GM10266 (cell line): ENCODE results near the gene SERTAD2.

Experiments used
- DNase-seq: peaks from one replicate; pipeline ENCODE4 v3.0.0; 2012; ENCODE audit errors: extremely low spot score
- CTCF ChIP-seq: IDR thresholded peaks from 2 replicates; pipeline ENCODE4 v1.5.1; 2012; ENCODE audit warnings: mild to moderate bottlenecking, low read depth; ENCODE audit not compliant: control insufficient read depth, insufficient read depth; ENCODE audit errors: missing control alignments

SERTAD2 gene

GRCh38 chr2:64639691-64640090 is 14.0 kb downstream of the SERTAD2 start:
- no peak for TF ChIP-seq CTCF
- no peak for DNase-seq

DNA sequence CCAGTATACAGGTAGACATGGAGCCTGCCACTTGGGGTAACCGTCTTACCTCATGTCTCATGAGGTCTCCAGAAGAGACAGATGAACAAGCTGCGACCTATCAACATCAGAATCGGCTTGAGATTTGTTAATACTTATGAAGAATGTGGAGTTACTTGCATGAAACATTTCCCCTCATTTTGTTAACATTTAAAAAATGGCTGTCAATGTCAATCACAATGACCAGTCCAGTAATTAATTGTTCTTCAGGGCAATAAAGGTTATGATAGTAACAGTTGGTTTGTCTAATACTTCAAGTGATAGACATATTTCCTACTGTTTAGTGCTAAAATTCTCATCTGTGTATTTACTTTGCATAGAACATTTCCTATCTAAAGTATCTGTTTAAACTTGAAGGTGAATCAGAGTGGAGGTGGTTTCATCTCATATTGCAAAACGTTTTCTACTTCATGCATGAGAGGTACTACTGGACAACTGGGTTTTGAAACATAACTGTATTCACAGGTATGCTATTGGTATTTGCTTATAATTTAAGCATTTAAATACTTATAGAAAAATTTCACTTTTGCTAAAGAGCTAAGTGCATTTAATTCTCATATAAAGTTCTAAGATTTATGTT is 15.1 kb downstream of the SERTAD2 start:
- no peak for TF ChIP-seq CTCF
- no peak for DNase-seq

GRCh38 chr2:64637931-64638330 is 15.8 kb downstream of the SERTAD2 start:
- TF ChIP-seq CTCF, result no peak
- no peak for DNase-seq

GRCh38 chr2:64637000-64637635 is 16.6 kb downstream of the SERTAD2 start:
- DNase-seq, result peak; percentile 55
- TF ChIP-seq CTCF, result no peak

DNA sequence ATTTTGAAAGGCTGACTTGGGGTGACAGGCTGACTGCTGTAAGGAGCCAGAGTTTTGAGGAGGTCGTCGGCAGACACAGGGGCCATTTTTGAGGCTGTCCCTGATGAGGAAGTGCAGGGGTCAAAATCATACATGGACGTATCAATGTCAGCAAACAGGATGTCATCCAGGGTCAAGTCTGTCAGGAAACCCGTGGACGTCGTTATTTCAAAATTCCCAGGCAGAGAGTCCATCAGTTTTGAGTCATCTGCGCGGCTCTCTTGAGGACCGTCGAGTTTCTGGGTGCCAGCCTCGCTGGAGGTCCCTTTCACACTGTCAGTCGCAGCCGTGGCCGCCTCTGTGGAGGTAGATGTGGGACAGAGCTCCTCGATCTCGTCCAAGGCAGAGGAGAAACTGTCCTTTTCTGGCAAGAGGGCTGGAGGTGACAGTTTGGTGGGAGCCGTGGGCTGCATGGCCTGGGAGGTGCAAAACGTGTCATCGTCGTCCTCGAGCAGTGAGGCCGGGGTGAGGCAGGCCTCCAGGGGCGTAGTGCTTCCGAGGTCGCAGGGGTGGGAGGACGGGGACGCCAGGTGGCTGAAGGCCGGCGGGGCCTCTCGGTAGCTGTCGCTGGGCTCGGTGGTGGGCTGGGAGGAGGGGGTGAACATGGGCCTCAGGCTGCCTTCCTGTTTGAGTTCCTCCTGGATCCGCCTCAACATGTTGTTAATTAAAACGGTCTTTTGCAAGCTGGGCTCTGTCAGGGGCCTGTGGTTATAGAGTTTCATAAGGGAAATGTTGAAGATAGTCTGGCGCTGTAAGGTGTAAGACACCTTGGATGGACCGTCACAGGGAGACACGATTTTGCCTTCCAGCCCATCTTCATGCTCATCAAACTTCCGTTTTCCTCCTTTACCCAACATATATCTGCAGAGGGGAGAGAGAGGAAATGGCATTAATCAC is 17.5 kb downstream of the SERTAD2 start:
- TF ChIP-seq CTCF, result peak; percentile 16
- peak; percentile 59 for DNase-seq

DNA sequence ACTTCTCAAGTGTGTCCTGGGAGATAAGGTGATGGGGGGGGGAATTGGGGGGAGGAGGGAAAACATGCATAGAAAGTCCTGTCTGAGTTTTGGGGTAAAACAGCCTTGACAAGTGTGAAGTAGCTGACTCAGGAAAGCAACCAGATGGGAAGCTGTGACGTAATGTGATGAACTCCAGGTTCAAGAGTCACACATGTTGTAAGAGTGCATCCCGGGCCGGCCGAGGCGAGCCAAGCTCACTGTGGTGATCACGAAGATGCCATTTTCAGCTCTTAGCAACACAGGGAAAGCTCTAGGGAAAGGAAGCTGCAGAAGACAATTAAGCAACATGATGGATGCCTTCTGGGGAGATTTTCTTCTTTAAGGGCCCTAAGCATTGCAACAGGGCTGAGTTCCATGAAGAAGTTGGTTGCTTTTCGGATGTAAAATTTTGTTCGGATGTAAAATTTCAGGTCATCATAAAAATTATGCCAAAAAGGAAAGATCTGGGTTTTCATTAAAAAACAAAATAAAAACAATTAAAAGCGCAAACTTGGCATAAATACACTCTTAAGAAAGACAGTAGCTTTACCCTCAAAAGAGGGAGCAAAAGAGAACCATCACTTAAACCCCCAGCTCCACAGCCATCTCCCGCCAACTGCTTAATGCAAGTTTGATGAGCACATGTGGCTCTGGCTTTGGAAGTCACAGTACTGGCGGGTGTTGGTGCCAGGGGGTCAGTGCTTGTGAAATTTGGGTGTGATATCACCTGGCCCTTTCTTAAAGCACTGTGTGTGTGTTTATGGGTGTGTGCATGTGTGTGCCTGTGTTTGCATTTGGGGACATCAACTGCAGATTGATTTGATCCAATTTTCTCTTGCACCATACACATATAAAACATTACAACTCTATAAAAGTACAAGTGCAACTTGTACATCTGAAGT is 19.1 kb downstream of the SERTAD2 start:
- no peak for DNase-seq
- no peak for TF ChIP-seq CTCF
